Dendritic cell treated with granulocyte-macrophage colony-stimulating factor and Interleukin-4, amounts not matched to agents 40 ng/mL and 50 ng/mL, for 4 days (primary cell): ENCODE data around the gene ZNF264.
"Not testable (repeated sequence)": the region's sequence is repeated elsewhere in the genome, so short reads cannot be mapped to it uniquely, and the experiment has no call there.

Experiments used
- H3K27ac Mint-ChIP-seq: one replicate; pipeline ENCODE4 v1.8.0; 2022; ENCODE audit warnings: mild to moderate bottlenecking, mixed read lengths
- H3K27me3 Mint-ChIP-seq: one replicate; pipeline ENCODE4 v1.8.0; 2022; ENCODE audit warnings: mild to moderate bottlenecking, mixed read lengths
- H3K36me3 Mint-ChIP-seq: one replicate; pipeline ENCODE4 v1.8.0; 2022; ENCODE audit warnings: low read depth, mixed read lengths
- H3K4me1 Mint-ChIP-seq: one replicate; pipeline ENCODE4 v1.8.0; 2022; ENCODE audit warnings: low read depth, mixed read lengths
- H3K4me3 Mint-ChIP-seq: one replicate; pipeline ENCODE4 v1.8.0; 2022; ENCODE audit warnings: mild to moderate bottlenecking, moderate library complexity, mixed read lengths
- H3K9me3 Mint-ChIP-seq: one replicate; pipeline ENCODE4 v1.8.0; 2022; ENCODE audit warnings: mixed read lengths
- intact Hi-C: fragments of 100-400 bp; cut with micrococcal nuclease; formaldehyde crosslinking; loops from one replicate; pipeline ENCODE4 v1.15.0; 2022

Gene ZNF264

GRCh38 chr19:57227502-57227901 lies 36.2 kb downstream of the ZNF264 start:
- Mint-ChIP-seq H3K27ac (no peak overlapping the region), H3K4me1 (peaks cover 5% of the 10 kb centered on the region), H3K36me3 (no peaks in the 10 kb centered on the region), H3K27me3 (no peaks in the 10 kb centered on the region), H3K9me3 (no peaks in the 10 kb centered on the region), H3K4me3 (no peak overlapping the region)
- intact Hi-C loops, result no loop called here

GRCh38 chr19:57231686-57232085 lies 40.4 kb downstream of the ZNF264 start:
- Mint-ChIP-seq H3K4me3 (no peak overlapping the region), H3K9me3 (no peaks in the 10 kb centered on the region), H3K27ac (no peak overlapping the region), H3K27me3 (no peaks in the 10 kb centered on the region), H3K36me3 (no peaks in the 10 kb centered on the region), H3K4me1 (peaks cover 5% of the 10 kb centered on the region)
- intact Hi-C loops, result no loop called here

GRCh38 chr19:57233207-57233606 lies 41.9 kb downstream of the ZNF264 start:
- H3K4me1 Mint-ChIP-seq, result peaks cover 5% of the 10 kb centered on the region
- no peak overlapping the region for H3K4me3 Mint-ChIP-seq
- no peaks in the 10 kb centered on the region for H3K27me3 Mint-ChIP-seq
- intact Hi-C loops, result no loop called here
- H3K27ac Mint-ChIP-seq, result no peak overlapping the region
- H3K36me3 Mint-ChIP-seq, result no peaks in the 10 kb centered on the region
- H3K9me3 Mint-ChIP-seq, result no peaks in the 10 kb centered on the region

GRCh38 chr19:57239982-57240310 lies 48.6 kb downstream of the ZNF264 start:
- Mint-ChIP-seq H3K27me3 (no peaks in the 10 kb centered on the region), H3K27ac (peak overlapping the region; percentile 96), H3K4me3 (peak overlapping the region; percentile 92), H3K4me1 (peaks cover 27% of the 10 kb centered on the region), H3K36me3 (peaks cover 39% of the 10 kb centered on the region), H3K9me3 (no peaks in the 10 kb centered on the region)
- intact Hi-C loops, result loop anchor here (1.0 kb wide), 2 partner anchors 40 to 123 kb away; partner anchors contain the start of genes TRAPPC2B, ZNF460 and ZNF547

GRCh38 chr19:57240311-57241090 lies 49.2 kb downstream of the ZNF264 start, which contains the start of gene ZNF805:
Gene ZNF805, plus strand, starts transcription at chr19:57240632. Its CDS starts 260 bp downstream, at chr19:57240892.
- intact Hi-C loops, result loop anchor here (1.0 kb wide), 2 partner anchors 40 to 123 kb away; partner anchors contain the start of genes TRAPPC2B, ZNF460 and ZNF547
- Mint-ChIP-seq H3K27ac (peak within 1 kb of the TSS; percentile 96), H3K4me1 (peaks cover 27% of the 10 kb centered on the region), H3K9me3 (no peaks in the 10 kb centered on the region), H3K27me3 (no peaks in the 10 kb centered on the region), H3K36me3 (peaks cover 45% of the 10 kb centered on the region), H3K4me3 (peak within 1 kb of the TSS; percentile 92)

- peaks cover 27% of the 10 kb centered on the region for H3K4me1 Mint-ChIP-seq
- H3K27ac Mint-ChIP-seq, result peak overlapping the region; percentile 96
- intact Hi-C loops, result no loop called here
- peaks cover 52% of the 10 kb centered on the region for H3K36me3 Mint-ChIP-seq
- no peaks in the 10 kb centered on the region for H3K27me3 Mint-ChIP-seq
- H3K4me3 Mint-ChIP-seq, result peak overlapping the region; percentile 92
- no peaks in the 10 kb centered on the region for H3K9me3 Mint-ChIP-seq
These were observed 49.9 kb downstream of the ZNF264 start for GRCh38 chr19:57241176-57241575.

GRCh38 chr19:57242821-57243220 lies 51.5 kb downstream of the ZNF264 start:
- peaks cover 27% of the 10 kb centered on the region for H3K4me1 Mint-ChIP-seq
- H3K27ac Mint-ChIP-seq, result no peak overlapping the region
- H3K9me3 Mint-ChIP-seq, result no peaks in the 10 kb centered on the region
- intact Hi-C loops, result no loop called here
- H3K36me3 Mint-ChIP-seq, result peaks cover 68% of the 10 kb centered on the region
- no peaks in the 10 kb centered on the region for H3K27me3 Mint-ChIP-seq
- no peak overlapping the region for H3K4me3 Mint-ChIP-seq

GRCh38 chr19:57244513-57244912 lies 53.2 kb downstream of the ZNF264 start:
- no peak overlapping the region for H3K27ac Mint-ChIP-seq
- peaks cover 27% of the 10 kb centered on the region for H3K4me1 Mint-ChIP-seq
- intact Hi-C loops, result no loop called here
- H3K27me3 Mint-ChIP-seq, result no peaks in the 10 kb centered on the region
- H3K9me3 Mint-ChIP-seq, result no peaks in the 10 kb centered on the region
- no peak overlapping the region for H3K4me3 Mint-ChIP-seq
- peaks cover 85% of the 10 kb centered on the region for H3K36me3 Mint-ChIP-seq

GRCh38 chr19:57245066-57245465 lies 53.8 kb downstream of the ZNF264 start:
- intact Hi-C loops, result no loop called here
- no peaks in the 10 kb centered on the region for H3K27me3 Mint-ChIP-seq
- no peak overlapping the region for H3K4me3 Mint-ChIP-seq
- no peaks in the 10 kb centered on the region for H3K9me3 Mint-ChIP-seq
- peaks cover 86% of the 10 kb centered on the region for H3K36me3 Mint-ChIP-seq
- no peak overlapping the region for H3K27ac Mint-ChIP-seq
- H3K4me1 Mint-ChIP-seq, result peaks cover 24% of the 10 kb centered on the region

- Mint-ChIP-seq H3K27ac (no peak overlapping the region), H3K4me3 (no peak overlapping the region)
- intact Hi-C loops, result no loop called here
These were observed 54.7 kb downstream of the ZNF264 start for GRCh38 chr19:57245959-57246358.

GRCh38 chr19:57248646-57249045 lies 57.3 kb downstream of the ZNF264 start:
- Mint-ChIP-seq H3K36me3 (peaks cover 99% of the 10 kb centered on the region), H3K27ac (no peak overlapping the region), H3K9me3 (no peaks in the 10 kb centered on the region), H3K4me1 (no peaks in the 10 kb centered on the region), H3K27me3 (no peaks in the 10 kb centered on the region), H3K4me3 (no peak overlapping the region)
- intact Hi-C loops, result no loop called here

More at GRCh38 chr19:57245959-57246358, 54.7 kb downstream of the ZNF264 start:
- H3K4me1 Mint-ChIP-seq, result peaks cover 20% of the 10 kb centered on the region
- H3K27me3 Mint-ChIP-seq, result no peaks in the 10 kb centered on the region
- no peaks in the 10 kb centered on the region for H3K9me3 Mint-ChIP-seq
- peaks cover 86% of the 10 kb centered on the region for H3K36me3 Mint-ChIP-seq

- no peaks in the 10 kb centered on the region for H3K4me1 Mint-ChIP-seq
- peaks cover 99% of the 10 kb centered on the region for H3K36me3 Mint-ChIP-seq
- intact Hi-C loops, result no loop called here
These were observed 58.0 kb downstream of the ZNF264 start for GRCh38 chr19:57249329-57249728.

GRCh38 chr19:57253767-57254166 lies 62.5 kb downstream of the ZNF264 start:
- intact Hi-C loops, result not testable (repeated sequence)

More at GRCh38 chr19:57249329-57249728, 58.0 kb downstream of the ZNF264 start:
- Mint-ChIP-seq H3K9me3 (no peaks in the 10 kb centered on the region), H3K27ac (no peak overlapping the region), H3K27me3 (no peaks in the 10 kb centered on the region), H3K4me3 (no peak overlapping the region)

GRCh38 chr19:57262044-57262443 lies 70.7 kb downstream of the ZNF264 start:
- Mint-ChIP-seq H3K27ac (no peak overlapping the region), H3K36me3 (peaks cover 44% of the 10 kb centered on the region), H3K9me3 (no peaks in the 10 kb centered on the region), H3K4me1 (peaks cover 9% of the 10 kb centered on the region), H3K4me3 (no peak overlapping the region), H3K27me3 (no peaks in the 10 kb centered on the region)
- intact Hi-C loops, result no loop called here

More at GRCh38 chr19:57253767-57254166, 62.5 kb downstream of the ZNF264 start:
- not testable (repeated sequence) for H3K27me3 Mint-ChIP-seq, H3K9me3 Mint-ChIP-seq, H3K27ac Mint-ChIP-seq, H3K4me1 Mint-ChIP-seq, H3K4me3 Mint-ChIP-seq
- peaks cover 78% of the 10 kb centered on the region for H3K36me3 Mint-ChIP-seq
